Measurements from ENCODE around the gene MTNR1A.
A peak's percentile ranks its signal among the peaks of the same experiment; 100 is the strongest.

MTNR1A gene

DNA sequence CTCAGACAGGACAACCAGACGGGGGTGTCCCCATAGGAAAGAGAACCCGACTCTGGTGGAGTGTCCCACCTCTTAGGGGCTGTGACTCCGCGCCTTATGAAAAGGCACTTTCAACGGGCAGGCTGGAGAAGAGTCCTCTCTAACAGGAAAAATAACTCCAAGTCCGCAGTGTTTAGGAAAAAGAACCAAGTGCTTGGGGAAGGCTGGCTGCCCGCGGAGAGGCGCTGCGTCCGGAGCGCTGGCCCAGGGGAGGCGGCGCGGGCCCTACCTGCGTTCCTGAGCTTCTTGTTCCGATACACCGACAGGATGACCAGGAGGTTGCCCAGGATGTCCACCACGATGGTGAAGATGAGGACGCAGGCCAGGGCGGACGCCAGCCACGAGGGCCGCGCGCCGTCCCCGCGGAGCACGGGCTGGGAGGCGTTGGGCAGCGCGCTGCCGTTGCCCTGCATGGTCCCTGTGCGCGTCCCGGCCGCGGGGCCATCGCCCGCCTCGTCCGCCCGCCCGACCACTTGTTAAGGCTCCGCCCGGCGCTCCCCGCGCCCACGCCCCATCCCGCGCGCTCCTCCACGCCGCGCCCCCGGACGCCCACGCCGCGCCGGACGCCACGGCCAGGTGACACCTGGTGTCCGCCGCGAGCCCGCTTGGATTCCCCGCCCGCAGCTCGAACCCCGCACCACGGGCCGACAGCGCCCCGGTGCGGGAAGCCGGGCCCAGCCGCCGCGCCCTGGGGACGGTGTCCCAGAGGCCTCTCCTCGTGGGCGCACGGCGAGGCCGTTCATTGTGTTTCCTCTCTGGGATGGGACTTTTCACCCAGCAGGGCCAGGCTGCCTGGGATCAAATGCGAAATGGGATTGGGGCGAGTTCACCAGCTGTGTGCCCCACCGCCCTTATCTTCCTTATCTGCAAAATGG is at the start of gene MTNR1A:
MTNR1A (minus strand) TSS at position 654 of the 914 bp plus-strand sequence; CDS start at position 452, 202 bp downstream.
- no peak for DNase-seq

DNA sequence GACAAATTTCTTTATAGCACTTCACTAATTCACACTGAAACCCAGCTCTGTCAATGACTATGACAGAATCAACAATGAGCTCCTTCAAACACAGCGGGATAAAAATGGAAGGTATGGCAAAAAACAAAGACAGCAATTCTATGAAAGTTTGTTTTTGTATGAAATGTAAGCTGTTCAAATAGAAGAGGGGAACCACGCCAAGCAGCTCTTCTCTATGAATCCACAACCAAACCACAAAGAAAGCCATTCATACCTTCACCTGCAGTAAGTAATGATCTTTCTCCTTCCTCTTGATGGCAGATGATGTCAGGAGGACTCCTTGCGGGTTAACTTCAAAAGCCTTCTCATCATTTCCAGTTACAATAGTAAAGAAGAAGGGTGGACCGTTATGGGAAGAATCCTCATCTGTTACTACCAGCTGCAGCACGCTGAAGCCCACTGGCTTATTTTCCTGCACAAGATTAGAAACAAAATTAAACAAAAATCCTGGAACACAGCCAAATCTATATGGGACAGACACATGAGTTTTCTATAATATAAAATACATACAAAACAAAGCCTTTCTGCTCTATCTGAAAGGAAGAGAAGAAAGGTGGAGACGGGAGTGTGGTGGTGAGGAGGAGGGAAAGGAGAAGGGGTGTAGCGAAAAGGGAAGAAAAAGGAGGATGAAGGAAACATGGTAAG is 48.9 kb upstream of the MTNR1A start:
- DNase-seq: no peak

- DNase-seq: no peak
Observed at GRCh38 chr4:186602978-186603377, 47.6 kb upstream of the MTNR1A start.

- DNase-seq: no peak
Observed at GRCh38 chr4:186599483-186599882, 44.1 kb upstream of the MTNR1A start.

- no peak for DNase-seq
Observed at GRCh38 chr4:186598686-186599085, 43.3 kb upstream of the MTNR1A start.

GRCh38 chr4:186596850-186597390 is 41.6 kb upstream of the MTNR1A start:
- DNase-seq: no peak

- no peak for DNase-seq
Observed at GRCh38 chr4:186596346-186596745, 41.0 kb upstream of the MTNR1A start.

- no peak for DNase-seq
Observed at GRCh38 chr4:186593587-186593973, 38.2 kb upstream of the MTNR1A start.

DNA sequence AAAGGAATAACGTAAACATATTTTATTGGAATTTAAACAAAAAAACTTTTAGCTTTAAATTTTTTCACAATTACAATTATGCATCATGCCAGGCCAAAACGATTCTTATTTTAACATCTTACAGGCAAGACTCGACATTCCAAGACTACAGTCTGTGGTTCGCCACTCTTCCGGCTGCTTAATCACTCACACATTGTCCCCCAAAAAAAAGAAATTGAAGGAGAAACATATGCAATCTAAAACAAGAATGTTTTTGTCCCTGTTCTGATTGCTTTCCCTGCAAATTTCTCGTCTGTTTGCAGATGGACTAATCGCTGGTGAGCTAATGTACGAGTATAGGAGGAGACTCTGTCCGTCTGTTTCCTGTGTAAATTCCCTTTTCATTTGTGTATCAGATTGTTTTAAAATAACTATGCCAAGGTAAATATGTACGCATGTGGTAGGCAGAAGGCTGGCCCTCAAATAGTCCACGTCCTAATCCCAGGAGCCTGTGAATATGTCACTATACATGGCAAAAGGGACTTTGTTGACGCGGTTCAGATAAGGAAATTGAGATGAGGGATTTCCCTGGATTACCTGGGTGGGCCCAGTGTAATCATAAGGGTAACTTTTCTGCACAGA is 37.7 kb upstream of the MTNR1A start:
- DNase-seq: no peak

DNA sequence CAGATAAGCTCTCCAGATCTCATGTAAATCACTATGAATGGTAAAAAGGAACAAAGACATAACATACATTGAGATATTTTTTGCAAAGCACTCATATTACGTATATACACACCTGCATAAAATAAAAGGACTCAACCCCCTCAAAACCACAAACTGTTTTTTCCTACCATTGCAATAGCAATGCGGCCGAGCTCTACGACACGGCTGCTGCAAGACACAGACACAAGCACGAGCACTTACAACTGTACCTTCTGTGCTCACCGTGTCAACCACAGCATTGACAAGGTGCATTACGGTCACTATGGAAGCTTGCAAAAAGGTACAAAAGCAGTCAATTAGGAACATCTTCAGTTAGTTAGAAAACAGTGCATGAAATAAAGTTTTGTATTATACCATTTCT is 37.1 kb upstream of the MTNR1A start:
- DNase-seq: no peak

DNA sequence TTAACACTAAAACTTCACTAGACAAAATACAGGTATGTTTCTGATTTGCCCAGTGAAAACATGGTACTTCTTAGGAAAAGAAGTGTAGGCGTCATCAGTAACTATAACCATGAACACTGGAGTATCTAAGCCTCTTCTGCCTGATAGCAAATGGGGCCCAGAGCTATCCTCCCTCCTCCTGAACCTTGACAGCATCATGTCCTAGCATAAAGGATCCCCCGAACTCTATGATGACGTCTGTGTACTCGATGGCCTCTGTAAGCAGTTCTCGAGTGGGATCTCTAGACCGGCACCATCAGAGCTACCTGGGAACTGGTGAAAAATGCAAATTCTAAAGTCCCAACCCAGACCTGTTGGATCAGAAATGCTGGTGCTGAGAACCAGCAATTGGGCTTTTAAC is 36.3 kb upstream of the MTNR1A start:
- DNase-seq: no peak

DNA sequence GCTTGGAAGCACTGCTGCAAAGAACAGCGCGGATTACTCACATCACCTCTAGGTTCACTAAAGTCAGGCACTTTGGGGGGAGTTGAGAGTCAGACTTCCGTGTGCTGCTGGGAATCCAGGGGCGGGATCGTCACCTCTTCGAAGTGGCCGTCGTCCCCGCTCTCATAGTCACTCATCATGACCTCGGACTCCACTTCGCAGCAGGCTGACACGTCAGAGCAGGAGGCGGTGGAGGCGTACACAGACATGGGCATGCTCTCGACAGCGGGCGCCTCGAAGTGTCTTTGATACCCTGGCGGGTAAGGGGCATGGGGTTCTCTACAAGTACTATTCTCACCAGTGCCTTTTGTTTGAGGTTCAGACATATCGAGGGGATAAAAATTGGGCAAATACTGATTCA is 33.1 kb upstream of the MTNR1A start:
- DNase-seq: no peak

DNA sequence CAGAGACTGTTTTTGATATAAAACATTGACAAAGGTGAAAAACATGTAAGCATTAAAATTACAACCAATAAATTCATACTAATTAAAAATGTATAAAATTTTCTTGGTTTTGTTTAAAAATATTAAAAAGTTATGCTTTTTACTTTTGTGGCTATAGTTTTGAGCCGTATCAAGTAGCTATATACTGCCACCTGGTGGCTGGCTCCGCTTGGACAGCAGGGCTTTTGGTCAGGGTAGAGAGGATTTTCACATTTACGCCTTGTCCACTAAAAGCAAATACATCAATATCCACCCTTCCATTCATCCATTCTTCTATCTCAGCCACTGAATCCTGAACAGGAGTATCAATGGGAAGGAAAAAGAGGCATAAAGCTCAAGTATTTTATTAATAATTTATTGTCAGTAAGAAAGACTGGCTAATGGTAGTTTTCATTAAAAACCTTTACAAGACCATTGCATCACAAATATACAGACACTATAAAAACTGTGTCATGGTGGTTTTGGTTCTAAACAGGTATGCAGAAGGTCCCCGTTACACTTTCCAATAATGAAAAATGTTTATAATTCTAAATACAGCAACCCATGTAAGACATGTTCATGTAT is 32.1 kb upstream of the MTNR1A start:
- peak; percentile 60 for DNase-seq

DNA sequence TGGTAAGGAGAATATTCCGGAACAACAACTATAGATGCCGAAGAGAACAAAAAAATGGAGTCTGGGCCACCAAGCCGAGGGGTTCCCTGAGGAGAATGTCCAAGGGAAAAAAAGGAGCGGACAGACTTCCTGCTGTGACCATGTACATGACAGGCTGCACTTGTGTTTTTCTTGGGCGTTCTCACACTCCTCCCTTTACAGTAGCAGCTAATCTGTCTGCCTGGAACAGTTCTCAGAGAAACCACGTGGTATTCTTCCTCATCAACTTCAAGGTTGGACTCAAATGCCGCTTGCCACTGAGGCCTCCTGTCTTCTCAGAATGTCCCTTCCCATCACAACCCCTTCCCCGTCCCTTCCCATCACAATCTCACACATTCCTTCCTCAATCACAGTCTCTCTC is 30.8 kb upstream of the MTNR1A start:
- DNase-seq: no peak

GRCh38 chr4:186584912-186585311 is 29.5 kb upstream of the MTNR1A start:
- DNase-seq: no peak

DNA sequence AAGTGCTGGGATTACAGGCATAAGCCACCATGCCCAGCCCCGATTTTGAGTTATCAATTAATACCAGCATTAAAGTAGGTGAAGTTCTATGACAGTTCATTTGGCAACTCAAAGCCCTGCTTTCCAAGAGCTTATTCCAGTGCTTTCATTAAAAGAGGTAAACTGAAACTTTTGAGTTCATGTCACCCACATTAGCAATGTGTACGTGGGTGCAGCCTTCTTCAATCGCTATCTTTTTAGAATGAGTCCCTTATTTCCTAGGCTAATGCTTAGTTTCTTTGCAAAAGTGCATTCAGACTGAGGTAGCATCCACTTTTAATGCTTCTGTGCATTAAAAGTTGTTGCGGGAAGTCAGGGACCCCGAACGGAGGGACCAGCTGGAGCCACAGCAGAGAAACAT is 26.1 kb upstream of the MTNR1A start:
- DNase-seq: no peak

DNA sequence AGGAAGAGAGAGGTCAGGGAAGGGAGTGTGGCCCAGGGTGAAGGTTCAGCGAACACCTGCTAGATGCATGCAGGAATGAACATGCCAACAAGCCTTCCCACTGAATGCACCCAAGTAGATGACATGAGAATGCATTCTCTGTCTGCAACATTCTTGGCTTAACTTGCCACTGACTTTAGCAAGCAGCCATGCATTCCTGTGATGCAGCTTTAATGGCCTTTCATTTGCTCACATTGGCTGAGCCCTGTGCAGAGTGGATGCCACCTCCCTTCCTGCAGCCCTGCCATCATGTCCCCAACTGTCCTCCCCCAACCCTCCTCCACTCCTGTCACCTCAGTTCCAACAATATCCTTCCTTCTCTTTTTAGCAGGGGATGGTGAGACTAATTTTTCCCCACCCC is 25.3 kb upstream of the MTNR1A start:
- no peak for DNase-seq

GRCh38 chr4:186570193-186570996 is 15.0 kb upstream of the MTNR1A start:
- no peak for DNase-seq

DNA sequence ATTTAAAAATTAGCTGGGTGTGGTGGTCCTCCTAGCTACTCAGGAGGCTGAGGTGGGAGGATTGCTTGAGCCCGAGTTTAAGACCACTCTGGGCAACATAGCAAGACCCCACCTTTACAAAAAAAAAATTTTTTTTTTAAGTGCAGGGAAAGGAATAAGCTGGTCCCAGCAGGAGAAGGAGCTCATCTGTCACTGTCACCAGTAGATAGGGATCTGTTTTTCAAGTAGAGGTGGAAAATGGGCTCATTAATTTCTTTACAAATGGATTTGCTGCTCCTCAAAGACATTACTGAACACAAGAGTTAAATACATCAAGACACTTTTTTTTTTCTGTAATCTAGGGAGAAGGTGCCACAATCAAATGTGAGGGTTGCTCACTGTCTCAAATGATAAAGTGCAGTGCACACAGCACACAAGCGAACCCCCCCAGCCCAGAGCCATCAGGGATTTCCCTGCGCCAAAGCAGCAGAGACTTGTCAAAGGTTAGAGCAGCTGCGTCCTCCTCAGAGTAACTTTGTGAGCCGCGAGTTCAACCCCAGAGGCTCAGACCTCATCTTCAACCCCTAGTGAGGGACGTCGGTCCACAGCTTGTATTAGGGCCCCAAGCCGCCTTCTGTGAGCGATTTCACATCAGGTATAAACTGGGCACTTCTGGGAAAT is 14.3 kb upstream of the MTNR1A start:
- DNase-seq: no peak

DNA sequence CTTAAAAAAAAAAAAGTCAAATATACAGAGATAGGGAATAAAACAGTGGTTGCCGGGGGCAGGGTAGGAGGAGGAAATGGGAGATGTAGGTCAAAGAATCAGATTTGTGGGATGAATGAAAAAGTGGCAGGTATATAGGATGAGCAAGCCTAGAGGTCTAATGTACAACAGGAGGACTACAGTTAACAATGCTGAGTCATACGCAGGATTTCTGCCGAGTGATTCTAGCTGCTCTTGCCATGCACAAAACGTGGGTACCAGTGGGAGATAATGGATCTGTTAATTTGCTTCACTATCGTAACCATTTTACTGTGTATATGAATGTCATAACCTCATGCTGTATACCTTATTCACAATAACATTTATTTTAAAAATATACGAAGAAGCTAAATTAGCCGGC is 10.7 kb upstream of the MTNR1A start:
- no peak for DNase-seq

- no peak for DNase-seq
Observed at GRCh38 chr4:186563761-186564160, 8.4 kb upstream of the MTNR1A start.

GRCh38 chr4:186561748-186562147 is 6.4 kb upstream of the MTNR1A start:
- DNase-seq: no peak

Data from CD4-positive, alpha-beta T cell treated with Interleukin-4 for 4 hours (primary cell).